Vagina (tissue), 2 donors: Measurements from ENCODE around the gene IFNL4.

Source experiments
- POLR2AphosphoS5 ChIP-seq, 2 donors: sonication (generic); formaldehyde crosslinking; IDR thresholded peaks; one replicate each; pipeline ENCODE4 v1.9.0; 2017; ENCODE audit warnings: antibody characterized with exemption in 2 of 2, mild to moderate bottlenecking in 2 of 2, low read depth in 1 of 2; ENCODE audit not compliant: insufficient read depth in 1 of 2
- TF ChIP-seq, protein P1 (sequence below), 3 experiments: fragments of 450-650 bp in 2 of 3; fragments of 200-600 bp in 1 of 3; sonication (generic) in 1 of 3; IDR thresholded peaks; one replicate each; pipeline ENCODE4 v1.5.1; 2017 to 2019; ENCODE audit warnings: antibody characterized with exemption in 3 of 3, mild to moderate bottlenecking in 2 of 3, moderate library complexity in 2 of 3

DNA sequence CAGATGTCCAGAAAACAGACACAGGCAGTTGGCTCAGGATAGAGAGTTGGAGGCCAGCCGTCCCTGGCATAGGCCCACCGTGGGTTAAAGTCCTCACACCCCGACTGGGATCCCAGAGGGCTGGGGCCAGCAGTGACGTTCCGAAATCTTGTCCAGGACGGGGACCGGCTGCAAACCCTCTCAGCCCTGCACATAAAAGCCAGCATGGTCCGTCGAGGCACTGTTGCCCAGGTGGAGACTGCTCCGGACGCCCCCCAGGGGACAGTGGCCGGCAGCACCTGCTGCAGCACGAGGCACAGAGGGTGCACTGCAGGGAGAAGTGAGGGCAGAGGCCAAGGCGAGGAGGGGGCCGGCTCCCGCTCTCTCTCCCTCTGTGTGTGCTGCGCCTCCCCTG is 15.3 kb upstream of the IFNL4 start:
- no peak for TF ChIP-seq POLR2AphosphoS5 (IDR thresholded peaks at IDR 0.05; ENCODE audit: insufficient read depth in 1 of 2, low read depth in 1 of 2)
- TF ChIP-seq, protein P1, sequence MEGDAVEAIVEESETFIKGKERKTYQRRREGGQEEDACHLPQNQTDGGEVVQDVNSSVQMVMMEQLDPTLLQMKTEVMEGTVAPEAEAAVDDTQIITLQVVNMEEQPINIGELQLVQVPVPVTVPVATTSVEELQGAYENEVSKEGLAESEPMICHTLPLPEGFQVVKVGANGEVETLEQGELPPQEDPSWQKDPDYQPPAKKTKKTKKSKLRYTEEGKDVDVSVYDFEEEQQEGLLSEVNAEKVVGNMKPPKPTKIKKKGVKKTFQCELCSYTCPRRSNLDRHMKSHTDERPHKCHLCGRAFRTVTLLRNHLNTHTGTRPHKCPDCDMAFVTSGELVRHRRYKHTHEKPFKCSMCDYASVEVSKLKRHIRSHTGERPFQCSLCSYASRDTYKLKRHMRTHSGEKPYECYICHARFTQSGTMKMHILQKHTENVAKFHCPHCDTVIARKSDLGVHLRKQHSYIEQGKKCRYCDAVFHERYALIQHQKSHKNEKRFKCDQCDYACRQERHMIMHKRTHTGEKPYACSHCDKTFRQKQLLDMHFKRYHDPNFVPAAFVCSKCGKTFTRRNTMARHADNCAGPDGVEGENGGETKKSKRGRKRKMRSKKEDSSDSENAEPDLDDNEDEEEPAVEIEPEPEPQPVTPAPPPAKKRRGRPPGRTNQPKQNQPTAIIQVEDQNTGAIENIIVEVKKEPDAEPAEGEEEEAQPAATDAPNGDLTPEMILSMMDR (IDR thresholded peaks at IDR 0.05), result no peak
